SU-DHL-6 (cell line): Measurements from ENCODE around the gene TMEM109.

Source experiments
- EZH2phosphoT487 ChIP-seq: fragments of 200-600 bp; sonication (generic), shearing (Covaris generic); conservative IDR thresholded peaks from 2 replicates; pipeline ENCODE4 v1.6.1; 2018; ENCODE audit warnings: mild to moderate bottlenecking, antibody characterized with exemption, low read length, moderate library complexity, mixed read lengths
- TF ChIP-seq, protein P1 (sequence below): fragments of 200-600 bp; sonication (generic); IDR thresholded peaks from one replicate; pipeline ENCODE4 v1.5.1; 2017; ENCODE audit warnings: antibody characterized with exemption, mild to moderate bottlenecking, low read length, moderate library complexity; ENCODE audit not compliant: insufficient read depth, poor library complexity, severe bottlenecking

DNA sequence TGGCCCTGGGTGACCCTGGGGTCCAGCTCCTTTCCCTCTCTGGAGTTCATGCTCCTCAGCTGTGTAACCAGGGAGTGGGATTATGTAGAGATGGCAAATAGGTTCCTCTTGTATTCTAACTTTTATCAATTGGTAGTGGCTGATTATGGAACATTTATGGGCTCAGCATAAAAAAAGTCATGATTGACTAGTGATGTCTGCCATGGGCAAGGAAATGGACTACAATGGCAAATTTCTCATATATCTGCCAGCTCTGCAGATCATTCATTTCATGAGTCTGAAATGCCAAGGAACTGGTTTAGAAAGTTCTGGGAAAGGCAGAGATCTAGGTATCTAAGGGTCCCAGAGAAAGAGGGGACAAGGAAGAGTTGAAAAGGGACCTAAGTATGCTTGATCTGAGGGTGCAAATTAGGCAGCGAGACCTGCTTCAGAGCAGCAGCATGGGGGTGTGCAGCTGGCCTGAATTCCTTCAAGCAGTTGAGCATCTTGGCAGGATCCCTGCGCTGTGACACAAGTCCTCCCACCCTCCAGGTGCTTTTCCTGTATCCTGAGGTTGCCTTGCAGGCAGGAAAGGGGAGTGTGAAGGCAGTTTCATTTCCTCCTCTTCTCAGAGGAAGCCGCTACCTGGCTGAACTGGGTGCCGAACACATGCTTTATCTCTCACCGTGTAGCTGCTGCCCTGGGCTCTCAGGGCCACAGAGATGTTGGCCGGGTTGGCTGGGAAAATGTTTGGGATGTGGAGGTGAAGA, 27.6 kb downstream of the TMEM109 start:
- TF ChIP-seq, protein P1, sequence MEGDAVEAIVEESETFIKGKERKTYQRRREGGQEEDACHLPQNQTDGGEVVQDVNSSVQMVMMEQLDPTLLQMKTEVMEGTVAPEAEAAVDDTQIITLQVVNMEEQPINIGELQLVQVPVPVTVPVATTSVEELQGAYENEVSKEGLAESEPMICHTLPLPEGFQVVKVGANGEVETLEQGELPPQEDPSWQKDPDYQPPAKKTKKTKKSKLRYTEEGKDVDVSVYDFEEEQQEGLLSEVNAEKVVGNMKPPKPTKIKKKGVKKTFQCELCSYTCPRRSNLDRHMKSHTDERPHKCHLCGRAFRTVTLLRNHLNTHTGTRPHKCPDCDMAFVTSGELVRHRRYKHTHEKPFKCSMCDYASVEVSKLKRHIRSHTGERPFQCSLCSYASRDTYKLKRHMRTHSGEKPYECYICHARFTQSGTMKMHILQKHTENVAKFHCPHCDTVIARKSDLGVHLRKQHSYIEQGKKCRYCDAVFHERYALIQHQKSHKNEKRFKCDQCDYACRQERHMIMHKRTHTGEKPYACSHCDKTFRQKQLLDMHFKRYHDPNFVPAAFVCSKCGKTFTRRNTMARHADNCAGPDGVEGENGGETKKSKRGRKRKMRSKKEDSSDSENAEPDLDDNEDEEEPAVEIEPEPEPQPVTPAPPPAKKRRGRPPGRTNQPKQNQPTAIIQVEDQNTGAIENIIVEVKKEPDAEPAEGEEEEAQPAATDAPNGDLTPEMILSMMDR = no peak
- no peak for TF ChIP-seq EZH2phosphoT487
